DND-41 (cell line): ENCODE measurements around the gene SPOPL.

Experiments
- EZH2 ChIP-seq: IDR thresholded peaks from 3 replicates; pipeline ENCODE4 v1.6.1; 2012; ENCODE audit warnings: borderline replicate concordance, low read depth, mild to moderate bottlenecking, moderate library complexity, low read length, inconsistent platforms; ENCODE audit not compliant: severe bottlenecking
- TF ChIP-seq, protein P1 (sequence below): IDR thresholded peaks from 2 replicates; pipeline ENCODE4 v1.5.1; 2012; ENCODE audit warnings: borderline replicate concordance, low read length, moderate library complexity, mild to moderate bottlenecking; ENCODE audit not compliant: poor library complexity, severe bottlenecking; ENCODE audit errors: extremely low read depth

DNA sequence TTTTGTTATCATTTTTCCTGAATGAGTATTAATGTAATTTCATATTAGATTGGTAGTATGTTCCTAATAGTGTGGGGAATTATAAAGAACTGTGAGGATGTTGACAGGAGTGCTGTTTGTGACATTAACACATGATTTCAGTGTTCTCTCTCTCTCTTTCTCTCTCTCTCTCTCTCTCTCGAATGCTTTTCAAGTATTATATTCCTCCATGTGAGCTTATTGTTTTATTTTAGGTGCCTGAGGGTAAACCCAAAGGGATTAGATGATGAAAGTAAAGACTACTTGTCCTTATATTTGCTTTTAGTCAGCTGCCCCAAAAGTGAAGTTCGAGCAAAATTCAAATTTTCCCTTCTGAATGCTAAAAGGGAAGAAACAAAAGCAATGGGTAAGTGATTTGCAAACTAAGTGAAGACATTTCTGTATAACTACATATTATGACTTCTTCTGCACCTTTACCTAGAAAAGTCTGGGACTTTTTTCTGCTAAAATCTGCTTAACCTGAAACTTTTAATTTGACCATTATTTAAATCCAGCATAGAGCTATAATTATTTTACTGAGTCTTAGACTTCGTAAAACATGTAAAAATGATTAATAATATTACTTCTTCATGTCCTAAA lies 49.2 kb downstream of the SPOPL start:
- TF ChIP-seq, protein P1, sequence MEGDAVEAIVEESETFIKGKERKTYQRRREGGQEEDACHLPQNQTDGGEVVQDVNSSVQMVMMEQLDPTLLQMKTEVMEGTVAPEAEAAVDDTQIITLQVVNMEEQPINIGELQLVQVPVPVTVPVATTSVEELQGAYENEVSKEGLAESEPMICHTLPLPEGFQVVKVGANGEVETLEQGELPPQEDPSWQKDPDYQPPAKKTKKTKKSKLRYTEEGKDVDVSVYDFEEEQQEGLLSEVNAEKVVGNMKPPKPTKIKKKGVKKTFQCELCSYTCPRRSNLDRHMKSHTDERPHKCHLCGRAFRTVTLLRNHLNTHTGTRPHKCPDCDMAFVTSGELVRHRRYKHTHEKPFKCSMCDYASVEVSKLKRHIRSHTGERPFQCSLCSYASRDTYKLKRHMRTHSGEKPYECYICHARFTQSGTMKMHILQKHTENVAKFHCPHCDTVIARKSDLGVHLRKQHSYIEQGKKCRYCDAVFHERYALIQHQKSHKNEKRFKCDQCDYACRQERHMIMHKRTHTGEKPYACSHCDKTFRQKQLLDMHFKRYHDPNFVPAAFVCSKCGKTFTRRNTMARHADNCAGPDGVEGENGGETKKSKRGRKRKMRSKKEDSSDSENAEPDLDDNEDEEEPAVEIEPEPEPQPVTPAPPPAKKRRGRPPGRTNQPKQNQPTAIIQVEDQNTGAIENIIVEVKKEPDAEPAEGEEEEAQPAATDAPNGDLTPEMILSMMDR, result no peak
- no peak for TF ChIP-seq EZH2
